NCI-H146 (cell line): Measurements from ENCODE around the gene GAK.

ENCODE experiments used
- DNase-seq: peaks from one replicate; lab custom pipeline; 2025; lab: John Stamatoyannopoulos, UW

Gene GAK

DNA sequence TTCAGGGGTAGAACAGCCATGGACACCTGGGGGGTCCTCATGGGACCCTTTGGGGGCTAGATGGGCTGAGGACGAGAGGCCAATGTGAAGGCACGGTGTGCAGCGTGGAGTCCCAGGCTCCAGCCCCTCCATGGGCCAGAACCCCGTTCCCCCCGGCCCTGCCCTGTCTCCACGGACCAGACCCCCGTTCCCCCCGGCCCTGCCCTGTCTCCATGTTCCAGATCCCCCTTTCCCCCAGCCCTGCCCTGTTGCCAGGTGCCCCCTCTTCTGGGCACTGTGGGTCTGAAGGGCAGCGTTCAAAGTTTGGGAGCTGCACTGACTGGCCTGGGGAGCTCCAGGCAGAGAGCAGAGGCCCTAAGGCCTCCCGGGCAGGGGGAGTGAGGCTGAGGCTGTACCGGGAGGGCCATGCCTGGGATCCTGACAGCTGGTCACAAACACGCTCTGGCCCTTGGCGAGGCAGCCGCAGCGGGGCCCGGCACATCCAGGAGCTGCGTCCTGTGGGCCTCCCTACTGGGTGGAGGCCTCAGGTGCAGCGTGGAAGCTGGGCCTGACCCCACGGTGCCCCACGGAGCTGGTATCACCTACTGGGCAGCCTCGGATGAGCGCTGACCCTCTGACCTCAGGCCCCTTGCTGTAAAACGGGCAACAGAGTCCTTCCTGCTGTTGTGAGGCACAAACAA, 32.4 kb upstream of the GAK start:
- no peak for DNase-seq

DNA sequence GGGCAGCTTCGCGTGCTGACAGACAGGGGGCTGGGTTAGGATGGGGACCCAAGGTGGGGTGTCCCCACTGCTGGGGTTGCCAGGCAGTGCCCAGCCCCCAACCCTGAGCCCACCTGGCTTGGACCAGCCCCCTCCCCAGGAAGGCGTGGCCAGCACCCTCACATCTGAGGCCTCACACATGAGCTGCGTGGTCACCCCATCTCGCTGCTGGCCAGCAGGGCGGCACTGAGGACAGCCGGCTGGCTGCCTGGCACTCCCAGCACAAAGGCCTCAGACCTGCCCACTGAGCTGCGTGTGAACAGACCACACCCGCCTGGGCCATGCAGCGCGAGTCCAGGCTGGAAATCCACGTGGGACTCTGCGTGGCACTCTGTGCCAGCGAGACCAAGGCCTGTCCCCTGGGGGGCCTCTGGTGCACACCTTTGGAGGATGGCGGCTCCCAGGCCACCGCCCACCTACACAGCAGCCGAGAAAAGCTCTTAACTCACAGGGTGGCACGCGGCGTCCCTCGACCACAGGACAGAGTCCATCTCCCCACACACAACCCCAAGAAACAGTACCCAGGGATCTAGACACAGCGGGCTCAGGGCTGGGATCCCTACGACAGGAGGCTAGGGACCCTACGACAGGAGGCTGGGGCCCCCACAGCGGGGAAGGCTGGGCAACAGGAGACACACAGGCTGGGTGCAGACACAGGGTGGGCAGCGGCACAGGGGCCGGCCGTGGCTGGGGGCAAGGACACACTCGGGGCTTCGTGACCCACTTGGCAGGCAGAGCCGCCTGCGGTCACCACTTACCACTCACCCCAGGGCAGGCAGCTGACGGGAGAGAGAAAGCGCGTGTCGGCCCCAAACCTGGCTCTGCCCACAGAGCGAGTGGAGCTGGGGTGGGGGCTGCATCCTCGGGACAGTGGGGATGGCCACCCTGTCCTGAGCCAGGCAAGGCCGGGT, 31.4 kb upstream of the GAK start:
- DNase-seq = no peak

DNA sequence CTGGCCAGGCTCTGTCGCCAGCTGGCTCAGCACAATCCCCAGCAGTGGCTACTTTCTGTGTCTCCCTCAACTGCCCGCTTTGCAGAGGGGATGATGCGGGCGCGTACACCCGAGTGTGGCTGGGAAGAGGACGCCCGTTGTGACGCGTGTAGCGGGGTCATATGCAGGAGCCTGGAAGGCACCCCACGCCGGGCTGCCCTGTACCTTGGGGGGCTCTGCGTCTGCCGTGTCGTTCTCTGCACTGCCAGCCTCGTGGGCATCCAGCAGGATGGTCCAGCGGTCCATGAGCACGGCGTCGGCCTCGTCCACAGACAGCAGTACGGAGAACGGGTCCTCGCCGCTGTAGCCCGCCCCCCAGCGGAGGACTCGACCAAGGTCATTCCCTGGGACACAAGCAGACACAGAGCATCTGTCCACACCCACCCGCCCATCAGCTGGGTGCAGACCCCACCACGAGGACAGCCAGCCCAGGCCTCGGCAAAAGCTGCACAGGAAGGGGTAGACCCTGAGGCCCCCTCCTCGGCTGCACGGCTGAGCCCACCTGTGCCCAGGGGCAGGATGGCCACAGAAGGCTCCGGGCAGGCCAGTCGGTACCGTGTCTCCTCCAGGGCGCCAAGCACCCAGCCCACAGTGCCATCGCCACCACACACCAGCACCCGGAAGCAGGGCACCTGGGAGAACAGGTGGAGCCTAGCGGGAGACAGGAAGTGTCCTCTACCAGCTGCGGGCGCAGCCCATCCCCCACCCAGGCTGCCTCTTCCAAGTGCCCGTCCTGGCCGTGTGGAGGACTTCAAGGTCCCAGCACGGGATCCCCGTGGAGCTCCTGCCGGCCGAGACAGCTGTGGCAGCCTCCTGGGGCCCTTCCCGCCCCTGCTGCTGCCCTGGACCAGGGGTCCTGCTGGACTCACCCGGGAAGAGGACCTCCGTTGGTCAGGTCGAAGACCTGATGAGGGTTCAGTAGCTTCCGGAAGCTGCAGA, 30.4 kb upstream of the GAK start:
- peak; percentile 60 for DNase-seq

DNA sequence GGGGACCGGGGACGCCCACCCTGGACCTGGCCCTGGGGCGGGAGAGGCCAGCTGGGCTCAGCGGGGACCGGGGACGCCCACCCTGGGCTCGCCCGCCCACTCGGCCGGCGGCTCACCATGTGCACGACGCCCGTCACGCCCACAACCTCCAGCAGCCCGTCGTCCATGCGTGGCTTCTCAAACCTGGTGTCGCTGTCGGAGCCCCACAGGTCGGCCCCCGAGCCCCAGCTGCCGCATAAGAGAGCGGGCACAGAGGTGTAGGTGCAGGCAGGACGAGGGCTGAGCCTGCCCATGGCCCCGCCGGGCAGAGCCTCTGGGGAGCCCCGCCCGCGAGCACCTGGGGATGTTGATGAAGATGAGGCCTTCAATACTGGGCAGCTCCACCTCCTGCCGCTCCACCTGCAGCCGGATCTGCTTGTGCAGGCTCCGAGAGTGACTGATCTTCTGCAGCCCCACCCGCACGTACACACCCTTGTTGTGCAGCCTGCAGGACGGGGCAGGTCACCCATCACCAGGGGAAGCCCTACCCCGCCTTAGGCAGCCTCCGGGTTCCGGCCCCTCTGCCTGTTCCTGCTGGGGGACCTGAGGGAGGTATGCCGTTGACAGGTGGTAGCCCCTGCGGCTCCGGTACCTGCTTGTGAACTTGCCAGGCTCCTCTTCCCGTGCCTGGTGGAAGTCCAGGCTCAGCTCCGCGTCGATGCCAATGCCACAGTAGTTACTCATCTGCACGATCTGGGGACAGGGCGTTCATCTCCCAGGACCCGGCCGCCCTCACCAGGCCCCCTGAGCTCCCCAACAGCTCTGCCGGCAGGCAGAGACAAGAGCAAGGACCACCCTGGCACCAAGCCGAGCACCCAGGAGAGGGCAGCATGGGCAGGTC, 29.5 kb upstream of the GAK start:
- peak; percentile 41 for DNase-seq

DNA sequence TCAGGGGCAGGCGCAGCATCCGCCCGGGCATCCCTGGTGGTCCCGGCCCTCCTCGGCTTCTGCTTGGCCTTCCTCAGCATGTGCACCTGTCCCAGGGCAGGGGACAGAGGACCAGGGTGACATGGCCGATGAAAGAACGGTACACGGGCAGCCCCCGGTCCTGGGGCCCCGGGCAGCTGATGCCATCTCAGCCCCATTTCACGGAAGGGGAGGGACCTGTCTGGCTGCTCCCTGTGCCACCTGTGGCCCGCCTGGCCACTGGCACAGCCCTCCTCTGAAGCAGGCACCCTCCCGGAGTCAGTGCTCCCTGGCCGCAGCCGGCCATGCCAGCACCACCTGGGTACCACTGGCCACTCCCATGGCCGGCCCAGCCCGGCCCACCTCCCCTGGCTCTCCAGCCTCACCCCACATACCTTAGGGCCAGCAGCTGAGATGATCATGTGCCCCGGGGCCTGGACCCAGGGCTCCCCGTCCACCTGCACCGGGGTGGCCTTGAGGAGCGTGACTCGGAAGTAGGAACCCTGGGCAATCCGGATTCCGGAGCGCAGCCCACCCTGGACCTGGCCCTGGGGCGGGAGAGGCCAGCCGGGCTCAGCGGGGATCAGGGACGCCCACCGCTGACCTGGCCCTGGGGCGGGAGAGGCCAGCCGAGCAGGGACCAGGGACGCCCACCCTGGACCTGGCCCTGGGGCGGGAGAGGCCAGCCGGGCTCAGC, 28.7 kb upstream of the GAK start:
- DNase-seq = no peak

DNA sequence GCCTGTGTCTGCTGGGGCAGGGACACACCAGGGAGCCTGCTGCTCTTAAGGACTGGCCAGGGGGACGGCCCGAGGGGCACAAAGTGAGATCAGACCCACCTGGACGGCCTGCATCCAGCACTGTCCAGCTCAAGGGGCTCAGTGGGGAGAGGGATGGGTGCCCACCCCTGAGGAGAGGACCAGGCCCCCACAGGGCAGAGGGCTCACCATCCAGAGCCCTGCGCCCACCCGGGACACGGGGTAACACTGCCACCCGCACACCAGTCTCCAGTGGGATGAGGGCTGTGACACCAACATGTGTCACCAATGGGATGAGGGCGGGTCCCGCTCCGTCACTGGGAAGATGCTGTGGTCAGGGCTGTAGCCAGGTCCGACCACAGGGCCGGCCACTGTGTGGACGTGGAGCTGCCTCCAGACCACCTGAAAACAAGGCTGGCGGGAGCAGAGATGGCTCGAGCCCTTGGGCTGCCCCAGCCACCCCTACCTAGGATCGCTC, 28.1 kb upstream of the GAK start:
- no peak for DNase-seq

DNA sequence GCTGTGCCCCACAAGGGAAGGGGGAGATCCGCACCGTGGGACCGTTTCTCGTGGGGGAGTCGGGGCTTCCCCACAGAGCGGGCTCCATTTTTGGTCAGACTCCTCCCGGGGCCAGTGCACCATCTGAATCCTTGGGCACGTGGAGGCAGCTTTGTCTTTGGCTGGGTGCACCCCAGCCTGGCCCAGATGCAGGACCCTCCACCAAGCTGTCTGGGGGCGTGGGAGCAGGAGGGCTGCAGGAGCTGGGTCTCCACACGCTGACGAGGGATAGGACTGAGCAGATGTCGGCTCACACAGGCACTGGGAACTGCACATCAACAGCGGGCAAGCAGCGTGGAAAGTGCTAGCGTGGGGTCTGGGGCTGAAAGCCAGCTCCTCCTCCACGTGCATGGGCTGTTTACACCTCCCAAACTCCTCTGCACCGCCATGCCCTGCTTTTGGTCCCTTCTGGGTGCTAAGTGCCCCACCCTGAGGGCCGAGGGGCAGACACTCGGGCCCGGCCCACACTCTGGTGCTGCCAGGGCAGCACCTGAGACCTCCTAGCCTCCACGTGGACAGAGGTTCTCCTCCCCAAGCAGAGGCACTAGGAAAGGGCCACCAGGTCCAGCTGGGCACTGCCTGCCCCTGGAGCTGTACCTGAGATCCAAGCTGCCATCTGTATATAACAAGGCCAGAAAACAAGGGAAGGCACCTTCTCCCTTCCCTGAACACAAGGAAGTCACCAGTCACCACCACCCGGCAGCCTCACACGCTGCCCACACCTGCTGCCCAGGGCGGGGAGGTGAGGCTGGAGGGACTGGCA, 27.4 kb upstream of the GAK start:
- no peak for DNase-seq

DNA sequence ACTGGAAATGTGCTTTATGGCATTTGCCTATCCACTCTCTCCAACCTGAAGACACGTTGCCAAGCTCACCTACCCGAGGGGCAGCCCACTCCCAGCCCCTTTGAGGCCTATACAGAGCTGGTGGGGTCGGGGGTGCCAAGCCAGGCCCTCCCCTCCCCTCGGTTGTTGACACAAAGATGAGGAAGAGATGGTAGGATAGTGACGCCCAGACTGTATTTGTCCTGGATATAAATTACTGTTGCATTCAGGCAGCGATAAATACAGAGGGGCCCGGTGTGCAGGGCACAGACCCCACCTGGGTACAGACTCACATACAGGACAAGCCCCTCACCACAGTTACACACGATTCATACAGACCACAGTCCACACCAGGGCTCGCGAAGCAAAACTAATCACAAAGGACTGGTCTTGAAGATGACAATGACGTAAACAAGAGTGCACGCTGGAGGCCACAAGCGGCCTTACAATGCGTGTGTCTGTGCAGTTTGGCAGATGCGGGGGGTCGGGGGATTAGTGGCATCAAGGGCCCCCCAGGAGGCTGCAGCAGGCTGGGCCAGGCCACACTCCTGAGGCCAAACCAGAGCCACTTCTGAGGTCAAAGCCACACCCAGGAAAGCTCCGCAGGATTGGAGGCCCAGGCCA, 26.7 kb upstream of the GAK start:
- DNase-seq = no peak

DNA sequence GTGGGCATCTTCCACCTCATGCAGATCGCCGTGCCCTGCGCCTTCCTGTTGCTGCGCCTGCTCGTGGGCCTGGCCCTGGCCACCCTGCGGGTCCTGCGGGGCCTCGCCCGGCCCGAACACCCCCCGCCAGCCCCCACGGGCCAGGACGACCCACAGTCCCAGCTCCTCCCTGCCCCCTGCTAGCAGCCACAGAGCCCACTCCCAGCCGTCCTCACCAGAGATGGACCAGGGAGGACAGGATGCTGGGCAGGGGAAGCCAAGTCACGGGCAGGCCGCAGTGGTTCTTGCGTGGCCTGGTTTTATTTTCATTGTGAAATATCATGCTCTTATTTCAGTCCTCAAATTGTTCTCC, 26.2 kb upstream of the GAK start:
- no peak for DNase-seq

DNA sequence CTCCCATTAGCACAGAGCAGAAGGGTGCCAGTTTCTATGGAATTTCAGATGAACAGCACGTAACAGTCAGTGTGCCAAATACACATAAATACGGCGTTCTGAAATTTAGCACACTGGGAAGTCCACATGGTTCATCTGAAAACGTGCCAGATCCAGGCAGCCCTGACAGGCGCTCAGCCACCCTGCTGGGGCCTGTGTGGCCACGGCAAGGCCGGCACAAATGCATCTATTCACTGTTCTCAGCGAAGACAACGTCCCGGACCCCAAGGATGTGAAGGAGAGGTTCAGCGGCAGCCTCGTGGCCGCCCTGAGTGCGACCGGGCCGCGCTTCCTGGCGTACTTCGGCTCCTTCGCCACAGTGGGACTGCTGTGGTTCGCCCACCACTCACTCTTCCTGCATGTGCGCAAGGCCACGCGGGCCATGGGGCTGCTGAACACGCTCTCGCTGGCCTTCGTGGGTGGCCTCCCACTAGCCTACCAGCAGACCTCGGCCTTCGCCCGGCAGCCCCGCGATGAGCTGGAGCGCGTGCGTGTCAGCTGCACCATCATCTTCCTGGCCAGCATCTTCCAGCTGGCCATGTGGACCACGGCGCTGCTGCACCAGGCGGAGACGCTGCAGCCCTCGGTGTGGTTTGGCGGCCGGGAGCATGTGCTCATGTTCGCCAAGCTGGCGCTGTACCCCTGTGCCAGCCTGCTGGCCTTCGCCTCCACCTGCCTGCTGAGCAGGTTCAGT, 25.6 kb upstream of the GAK start:
- no peak for DNase-seq

DNA sequence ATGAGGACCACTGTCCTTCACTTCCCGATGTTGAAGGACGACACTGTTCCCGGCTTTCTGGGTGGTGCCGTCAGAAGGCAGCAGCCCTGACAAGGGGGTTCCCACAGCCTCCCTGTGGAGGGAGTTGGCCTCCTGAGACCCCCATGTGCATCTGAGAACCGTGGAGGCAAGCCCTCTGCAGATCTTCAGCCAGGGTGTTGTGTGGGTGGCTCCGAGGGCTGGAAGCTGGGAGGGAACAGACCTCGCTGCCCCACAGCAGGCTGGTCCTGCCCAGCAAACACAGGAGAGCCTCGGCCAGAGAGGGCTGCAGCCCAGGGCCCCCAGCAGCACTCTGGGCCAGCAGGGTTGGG, 25.1 kb upstream of the GAK start:
- DNase-seq = no peak

DNA sequence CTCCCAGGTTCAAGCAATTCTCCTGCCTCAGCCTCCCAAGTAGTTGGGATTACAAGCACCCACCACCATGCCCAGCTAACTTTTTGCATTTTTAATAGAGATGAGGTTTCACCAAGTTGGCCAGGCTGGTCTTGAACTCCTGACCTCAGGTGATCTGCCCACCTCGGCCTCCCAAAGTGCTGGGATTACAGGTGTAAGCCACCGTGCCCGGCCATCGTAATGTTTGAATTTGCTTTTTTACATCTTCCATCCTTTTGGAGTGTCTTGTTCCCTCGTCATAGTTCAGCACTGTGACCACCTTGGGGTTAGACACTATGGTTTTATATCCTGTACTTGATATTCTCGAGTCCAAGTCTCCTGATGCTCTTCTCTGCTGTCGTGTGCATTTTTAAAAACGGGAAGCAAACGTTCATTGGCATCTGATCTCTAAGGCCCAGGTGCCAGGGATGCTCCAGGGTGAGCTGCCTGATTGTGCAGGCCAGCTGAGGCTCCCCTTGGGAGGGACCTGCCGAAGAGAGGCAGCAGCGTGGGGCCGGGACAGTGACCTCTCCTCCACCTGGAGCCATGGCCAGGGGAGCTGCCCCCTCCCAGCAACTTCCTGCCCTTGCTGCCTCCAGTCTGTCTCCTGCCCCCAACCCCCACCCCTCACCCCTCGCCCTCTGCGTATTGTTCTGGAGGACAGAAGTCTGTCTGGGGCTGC, 24.6 kb upstream of the GAK start:
- no peak for DNase-seq

DNA sequence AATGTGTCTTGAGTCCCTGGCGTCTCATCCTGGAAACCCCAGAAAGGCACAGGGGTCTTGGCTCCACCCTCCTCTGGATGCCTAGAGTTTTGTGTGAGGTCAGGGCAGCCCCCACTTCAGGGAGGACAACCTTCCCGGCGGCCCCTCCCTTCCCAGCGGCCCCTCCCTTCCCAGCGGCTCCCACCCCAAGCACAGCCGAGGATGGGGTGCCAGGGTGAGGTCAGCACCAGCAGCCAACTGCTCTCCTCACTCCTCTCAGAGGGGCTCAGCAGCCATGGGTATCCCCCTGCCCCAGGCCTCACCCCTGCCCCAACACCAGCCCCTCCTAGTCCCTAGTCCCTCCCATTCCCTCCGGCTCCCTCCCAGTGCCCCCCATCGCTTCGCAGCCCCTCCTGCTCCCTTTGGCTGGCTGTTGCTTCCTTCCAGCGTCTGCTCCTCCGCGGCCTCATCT, 23.8 kb upstream of the GAK start:
- no peak for DNase-seq

DNA sequence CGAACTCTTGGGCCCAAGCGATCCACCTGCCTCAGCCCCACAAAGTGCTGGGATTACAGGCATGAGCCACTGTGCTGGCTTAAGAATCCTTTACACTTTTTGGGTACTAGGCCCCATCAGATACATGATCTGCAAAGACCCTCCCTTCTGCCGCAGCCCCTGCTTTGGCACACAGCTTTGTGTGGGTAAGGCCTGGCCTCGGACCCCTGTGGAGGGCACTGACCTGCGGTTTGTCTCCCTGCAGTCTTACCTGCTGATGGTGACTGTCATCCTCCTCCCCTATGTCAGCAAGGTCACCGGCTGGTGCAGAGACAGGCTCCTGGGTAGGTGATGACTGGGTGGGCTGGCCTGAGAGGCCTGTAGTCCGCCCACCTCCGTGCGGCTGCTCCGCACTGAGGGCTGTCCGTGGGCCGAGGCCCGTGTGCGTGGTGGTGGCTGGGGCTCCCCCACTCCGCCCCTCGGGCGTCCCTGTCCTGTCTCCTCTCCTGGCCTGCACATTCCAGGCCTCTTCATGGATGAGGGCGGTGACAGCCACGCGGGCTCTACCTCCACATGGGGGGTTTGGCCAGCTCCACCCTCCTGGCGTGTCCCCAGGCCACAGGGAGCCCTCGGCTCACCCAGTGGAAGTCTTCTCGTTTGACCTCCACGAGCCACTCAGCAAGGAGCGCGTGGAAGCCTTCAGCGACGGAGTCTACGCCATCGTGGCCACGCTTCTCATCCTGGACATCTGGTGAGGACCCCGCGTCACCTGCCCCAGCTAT, 23.2 kb upstream of the GAK start:
- DNase-seq = no peak

DNA sequence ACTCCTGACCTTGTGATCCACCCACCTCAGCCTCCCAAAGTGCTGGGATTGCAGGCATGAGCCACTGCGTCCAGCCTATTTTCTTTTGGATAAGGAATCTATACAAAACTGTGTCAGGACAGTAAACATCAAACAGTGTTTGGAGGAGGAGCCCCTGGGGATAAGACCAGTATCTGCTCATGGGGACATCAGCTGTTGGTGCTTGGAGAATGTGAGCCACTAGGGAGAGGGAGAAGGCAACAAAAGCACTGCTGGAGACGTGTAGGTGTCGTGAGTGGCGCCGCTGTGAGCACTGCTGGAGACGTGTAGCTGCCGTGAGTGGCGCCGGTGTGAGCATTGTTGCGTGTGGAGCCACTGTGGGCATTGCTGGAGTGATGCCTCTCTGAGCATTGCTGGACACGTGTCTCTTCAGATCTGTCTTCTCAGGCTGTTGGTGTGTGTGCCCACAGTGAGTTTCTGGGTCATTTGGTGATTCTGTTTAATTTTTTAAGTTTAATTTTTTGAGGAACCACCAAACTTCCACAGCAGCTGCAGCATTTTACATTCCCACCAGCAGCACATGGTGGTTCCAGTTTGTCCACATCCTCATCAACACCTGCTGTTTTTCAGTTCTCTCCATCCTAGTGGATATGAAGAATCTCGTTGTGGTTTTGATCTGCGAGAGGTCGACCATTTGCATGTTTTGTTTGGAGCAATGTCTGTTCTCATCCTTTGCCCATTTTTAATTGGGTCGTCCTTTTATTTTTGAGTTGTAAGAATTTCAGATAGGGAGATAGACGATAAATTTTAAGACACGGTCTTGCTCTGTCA, 22.3 kb upstream of the GAK start:
- DNase-seq = no peak

DNA sequence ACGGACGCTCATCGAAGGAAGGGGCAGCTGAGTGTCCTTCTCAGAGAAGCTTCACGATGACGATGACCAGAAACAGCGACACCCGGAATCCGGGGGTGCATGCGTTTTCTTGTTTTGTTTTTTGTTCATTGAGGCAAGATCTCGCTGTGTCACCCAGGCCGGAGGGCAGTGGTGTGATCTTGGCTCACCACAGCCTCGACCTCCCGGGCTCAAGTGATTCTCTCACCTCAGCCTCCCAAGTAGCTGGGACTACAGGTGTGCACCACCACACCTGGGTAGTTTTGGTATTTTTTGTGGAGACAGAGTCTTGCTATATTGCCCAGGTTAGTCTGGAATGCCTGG, 21.4 kb upstream of the GAK start:
- no peak for DNase-seq
